ENCODE data around the gene PHF21B.
"Not testable (repeated sequence)": the region's sequence is repeated elsewhere in the genome, so short reads cannot be mapped to it uniquely, and the experiment has no call there.

Gene PHF21B

DNA sequence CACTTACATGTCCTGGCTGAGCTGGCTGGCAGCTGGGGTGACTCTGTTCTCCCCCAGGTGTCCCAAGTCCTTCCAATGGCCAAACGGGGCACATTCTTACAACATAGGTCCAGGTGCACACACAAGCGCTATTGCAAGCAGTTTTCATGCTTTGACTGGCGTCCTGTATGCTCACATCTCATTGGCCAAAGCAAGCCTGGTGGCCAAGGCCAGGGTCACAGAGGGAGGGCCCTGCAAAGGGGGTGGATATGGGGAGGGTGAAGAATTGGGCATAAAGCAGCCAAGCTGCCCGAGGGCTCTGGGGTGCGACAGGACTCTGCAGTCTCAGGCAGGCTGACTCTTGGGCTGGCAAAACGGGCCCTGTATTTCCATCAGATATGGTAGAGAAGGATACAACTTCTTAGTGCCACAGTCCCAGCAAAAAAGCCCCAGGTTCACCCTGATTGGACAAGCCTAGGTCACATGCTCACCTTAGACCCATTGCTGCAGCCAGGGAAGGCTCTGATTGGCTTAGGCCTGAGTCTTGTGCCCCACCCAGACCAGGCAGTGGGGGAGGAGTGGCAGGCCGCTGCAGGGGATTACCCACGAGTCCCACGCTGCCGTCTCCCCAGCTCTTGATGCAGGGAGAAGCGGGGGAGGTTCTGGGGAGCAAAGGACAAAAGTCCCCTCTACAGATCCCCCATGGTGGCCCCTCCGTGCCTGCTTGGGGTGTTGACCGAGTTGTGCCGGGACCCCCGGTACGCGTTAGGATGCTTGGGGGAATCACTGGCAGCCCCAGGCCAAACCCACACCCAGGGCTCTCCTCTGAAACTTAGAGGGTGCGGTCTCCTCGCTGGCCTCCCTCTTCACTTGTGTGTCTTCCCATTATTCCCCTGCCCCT, 146.6 kb downstream of the PHF21B start:
- no peak for DNase-seq

DNA sequence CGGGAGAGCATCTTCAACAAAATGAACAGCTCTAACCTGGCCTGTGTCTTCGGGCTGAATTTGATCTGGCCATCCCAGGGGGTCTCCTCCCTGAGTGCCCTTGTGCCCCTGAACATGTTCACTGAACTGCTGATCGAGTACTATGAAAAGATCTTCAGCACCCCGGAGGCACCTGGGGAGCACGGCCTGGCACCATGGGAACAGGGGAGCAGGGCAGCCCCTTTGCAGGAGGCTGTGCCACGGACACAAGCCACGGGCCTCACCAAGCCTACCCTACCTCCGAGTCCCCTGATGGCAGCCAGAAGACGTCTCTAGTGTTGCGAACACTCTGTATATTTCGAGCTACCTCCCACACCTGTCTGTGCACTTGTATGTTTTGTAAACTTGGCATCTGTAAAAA, 147.5 kb downstream of the PHF21B start:
- DNase-seq = no peak

DNA sequence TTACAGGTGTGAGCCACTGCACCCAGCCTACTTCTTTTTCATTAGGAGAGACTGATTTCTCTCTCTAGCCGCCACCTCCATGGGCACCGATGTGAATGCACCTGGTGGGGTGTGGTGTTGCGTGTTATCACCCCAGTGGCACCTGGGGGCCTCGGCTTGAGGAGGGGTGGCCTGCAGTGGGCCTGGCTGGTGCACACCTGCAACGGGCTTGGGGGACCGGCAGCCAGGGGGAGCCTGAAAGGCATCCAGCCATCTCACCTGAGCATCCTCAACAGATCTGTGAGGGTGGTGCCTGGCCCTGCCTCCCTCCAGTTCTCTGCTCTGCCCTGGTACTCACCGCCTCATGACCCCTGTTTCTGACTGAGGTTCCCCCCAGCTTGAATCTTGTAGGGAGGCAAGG, 148.6 kb downstream of the PHF21B start:
- no peak for DNase-seq

DNA sequence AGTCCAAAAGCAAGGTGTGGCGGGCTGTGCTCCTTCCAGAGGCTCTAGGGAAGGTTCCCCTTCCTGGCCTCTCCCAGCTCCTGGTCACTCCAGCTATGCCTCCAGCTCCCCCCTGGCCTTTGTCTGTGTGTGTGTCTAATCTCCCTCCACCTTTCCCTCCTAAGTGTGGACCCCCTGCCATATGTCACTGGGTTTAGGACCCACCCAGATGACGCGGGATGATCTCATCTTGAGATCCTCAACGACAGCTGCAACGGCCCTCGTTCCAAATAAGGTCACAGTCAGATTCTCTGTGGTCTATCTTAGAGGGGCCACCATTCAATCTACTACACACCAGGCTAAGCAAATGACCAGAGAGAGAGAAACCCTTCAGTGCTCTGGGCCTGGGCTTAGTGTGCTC, 149.5 kb downstream of the PHF21B start:
- DNase-seq = no peak

DNA sequence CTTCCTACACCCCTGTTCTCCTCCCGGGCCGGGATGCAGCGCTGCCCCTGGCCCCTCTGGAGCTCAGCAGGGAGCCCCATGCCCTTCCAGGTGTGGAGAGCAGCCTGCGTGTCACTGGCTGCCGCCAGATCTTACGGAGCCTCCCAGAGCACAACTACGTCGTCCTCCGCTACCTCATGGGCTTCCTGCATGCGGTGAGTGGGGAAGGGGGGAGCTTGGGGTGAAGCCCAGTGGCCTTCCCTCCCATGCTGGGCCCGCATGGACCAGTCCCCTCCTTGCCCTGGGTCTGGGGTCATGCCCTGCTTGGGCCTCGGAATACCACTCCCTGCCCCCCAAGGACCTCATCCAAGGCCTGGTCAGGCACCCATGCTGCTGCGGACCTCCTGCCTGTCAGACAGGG, 150.2 kb downstream of the PHF21B start:
- DNase-seq = no peak

DNA sequence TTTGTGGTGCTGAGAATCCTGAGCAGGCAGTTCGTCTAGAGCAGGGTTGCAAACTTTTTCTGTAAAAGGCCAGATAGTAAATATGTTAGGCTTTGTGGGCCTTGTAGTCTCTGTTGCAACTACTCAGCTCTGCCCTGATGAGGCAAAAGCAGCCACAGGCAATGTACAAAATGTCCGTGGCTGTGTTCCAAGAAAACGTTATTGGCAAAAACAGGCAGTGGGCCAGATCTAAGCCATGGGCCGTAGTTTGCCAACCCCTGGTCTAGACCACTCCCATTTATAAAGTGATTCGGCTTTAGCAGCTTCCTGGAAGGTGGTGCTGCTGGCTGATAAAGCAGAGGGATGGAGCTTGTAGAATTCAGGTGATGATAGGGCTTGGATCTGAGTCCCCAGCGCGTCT, 151.0 kb downstream of the PHF21B start:
- DNase-seq = not testable (repeated sequence)

DNA sequence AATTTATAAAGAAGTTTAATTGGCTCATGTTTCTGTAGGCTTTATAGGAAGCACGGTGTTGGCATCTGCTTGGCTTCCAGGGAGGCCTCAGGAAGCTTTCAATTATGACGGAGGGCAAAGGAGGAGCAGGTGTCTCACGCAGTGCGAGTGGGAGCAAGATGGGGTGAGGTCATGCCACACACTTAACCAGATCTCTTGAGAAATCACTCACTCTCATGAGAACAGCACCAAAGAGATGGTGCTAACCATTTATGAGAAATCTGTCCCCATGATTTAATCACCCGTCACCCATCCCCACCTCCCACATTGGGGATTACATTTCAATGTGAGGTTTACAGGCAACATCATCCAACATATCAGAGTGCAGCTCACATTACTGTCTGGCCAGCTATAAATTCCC, 153.9 kb downstream of the PHF21B start:
- DNase-seq = peak; percentile 7

DNA sequence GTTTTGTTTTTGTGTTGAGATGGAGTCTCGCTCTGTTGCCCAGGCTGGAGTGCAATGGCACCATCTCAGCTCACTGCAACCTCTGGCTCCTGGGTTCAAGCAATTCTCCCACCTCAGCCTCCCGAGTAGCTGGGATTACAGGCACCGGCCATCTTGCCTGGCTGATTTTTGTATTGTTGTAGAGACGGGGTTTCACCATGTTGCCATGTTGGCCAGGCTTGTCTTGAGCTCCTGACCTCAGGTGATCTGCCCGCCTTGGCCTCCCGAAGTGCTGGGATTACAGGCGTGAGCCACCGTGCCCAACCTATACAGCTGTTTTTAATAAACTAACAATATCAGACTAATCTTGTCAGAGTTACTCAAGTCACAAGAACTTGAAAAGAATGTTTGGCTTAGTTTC, 155.2 kb downstream of the PHF21B start:
- DNase-seq = not testable (repeated sequence)

DNA sequence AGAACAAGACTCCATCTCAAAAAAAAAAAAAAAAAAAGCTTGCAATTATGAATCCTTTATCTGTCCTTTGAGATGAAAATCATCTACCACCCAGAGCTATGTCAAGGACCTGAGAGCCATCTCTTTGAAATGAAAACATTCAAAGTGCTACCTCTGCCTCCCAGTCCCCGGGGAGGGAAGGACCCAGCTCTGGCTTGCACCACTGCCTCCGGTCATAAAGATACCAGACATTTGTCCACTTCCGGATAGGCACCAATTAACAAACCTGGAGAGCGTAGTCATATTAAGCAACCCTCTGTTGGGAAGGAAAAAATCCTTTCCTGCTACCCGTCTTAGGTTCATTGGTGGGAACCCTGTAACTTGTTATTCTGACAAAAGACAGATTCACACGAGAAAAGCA, 158.9 kb downstream of the PHF21B start:
- no peak for DNase-seq

DNA sequence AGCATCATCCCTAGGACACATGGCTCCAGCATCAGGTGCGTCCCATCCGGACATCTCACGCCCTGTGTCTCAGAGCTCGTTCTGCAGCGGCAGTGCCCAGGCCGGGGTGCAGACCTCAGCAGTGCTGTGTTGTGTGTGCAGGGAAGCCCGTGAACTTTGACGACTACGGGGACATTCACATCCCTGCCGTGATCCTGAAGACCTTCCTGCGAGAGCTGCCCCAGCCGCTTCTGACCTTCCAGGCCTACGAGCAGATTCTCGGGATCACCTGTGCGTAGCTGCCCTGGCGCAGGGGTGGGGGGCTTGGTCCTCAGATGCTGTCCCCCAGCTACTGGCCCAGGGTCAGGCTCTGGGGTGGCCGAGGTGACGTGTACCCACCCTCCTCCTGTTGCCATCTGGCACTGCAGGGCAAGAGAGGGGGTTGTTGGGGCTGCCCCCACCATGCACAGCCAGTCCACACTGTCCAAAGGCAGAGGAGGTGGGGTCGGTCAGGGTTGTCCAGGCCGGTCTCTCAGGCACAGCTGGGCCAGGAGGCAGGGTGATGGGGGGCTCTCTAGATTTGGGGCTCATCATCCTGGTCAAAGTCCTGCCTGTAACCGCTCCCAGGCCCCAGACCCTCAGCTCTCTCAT, 160.9 kb downstream of the PHF21B start:
- DNase-seq = no peak

DNA sequence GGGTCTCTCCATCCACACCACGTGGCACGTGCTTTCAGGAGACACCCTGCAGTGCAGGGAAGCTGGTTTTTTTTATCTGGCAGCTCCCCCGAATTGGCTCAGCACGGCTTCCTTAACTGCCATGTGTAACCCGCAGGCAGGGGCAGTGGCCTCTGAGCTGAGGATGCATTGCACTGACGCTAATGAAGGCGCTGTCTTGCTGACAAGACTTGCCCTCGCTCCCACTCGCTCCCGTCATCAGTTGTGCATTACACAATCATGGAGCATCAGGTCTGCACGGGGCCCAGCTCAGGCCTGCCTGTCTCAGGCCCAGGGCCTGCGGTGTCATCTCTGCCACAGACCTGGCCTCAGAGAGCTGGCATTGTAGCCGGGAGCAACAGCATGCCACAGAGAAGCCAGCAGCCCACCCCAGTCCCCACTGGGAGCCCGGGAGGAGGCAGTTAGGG, 161.5 kb downstream of the PHF21B start:
- DNase-seq = no peak

DNA sequence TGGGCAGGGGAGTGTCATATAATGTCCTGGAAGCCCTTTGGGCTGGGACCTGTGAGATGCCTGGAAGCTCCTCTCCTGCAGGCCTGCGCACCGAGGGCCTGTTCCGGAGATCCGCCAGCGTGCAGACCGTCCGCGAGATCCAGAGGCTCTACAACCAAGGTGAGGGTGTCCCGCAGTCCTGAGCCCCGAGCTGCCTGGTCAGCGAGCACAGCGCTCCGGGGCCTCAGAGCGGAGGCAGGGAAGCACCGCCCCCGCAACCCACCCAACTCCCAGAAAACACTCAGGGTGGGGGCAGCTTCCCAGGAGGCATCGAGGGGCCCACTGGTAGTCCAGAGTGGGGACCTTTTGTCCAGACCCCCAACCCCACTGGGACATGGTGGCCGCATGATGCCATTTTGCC, 161.9 kb downstream of the PHF21B start:
- DNase-seq = no peak

DNA sequence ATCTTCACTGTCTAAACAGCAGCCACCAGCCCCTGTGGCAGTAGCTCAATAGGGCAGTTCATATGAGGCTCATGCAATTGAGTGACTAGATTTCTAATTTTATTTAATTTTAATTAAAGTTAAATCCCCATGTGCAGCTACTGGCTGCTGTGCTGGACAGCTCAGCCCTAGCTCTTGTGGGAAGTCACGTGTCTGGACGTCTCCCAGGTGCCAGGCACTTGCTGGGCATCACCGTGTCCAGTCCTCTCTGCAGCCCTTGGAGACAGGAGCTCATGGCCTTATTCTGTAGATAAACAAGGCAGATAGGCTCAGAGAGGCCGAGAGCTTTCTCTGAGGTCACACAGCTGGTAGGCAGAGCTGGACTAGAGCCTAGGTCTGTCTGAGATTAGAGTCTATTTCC, 162.4 kb downstream of the PHF21B start:
- no peak for DNase-seq

DNA sequence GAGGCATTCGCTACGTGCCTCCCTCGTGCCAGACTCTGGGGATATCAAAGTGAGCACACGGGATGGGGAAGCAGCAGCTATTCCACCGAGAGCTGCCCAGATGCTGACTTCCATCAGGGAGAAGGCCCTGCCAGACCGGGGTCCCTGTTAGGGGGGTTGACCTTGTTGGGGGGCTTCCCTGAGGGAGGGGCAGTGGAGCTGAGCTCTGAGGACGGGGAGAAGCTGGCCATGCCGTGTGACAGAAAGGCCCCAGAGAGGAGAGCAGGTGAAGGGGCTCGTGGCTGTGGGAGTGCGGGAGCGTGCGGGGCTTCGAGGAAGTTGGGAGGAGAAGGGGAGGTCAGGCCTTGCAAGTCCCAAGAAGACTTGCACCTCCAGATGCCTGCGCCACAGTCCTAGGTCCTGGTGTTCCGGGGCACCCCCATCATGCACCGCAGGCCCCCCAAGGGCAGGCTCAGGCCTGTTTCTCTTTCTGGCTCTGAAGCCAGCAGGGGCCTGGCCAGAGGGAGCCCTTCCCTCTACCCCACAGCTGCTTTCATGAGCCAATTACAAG, 163.0 kb downstream of the PHF21B start:
- DNase-seq = no peak

DNA sequence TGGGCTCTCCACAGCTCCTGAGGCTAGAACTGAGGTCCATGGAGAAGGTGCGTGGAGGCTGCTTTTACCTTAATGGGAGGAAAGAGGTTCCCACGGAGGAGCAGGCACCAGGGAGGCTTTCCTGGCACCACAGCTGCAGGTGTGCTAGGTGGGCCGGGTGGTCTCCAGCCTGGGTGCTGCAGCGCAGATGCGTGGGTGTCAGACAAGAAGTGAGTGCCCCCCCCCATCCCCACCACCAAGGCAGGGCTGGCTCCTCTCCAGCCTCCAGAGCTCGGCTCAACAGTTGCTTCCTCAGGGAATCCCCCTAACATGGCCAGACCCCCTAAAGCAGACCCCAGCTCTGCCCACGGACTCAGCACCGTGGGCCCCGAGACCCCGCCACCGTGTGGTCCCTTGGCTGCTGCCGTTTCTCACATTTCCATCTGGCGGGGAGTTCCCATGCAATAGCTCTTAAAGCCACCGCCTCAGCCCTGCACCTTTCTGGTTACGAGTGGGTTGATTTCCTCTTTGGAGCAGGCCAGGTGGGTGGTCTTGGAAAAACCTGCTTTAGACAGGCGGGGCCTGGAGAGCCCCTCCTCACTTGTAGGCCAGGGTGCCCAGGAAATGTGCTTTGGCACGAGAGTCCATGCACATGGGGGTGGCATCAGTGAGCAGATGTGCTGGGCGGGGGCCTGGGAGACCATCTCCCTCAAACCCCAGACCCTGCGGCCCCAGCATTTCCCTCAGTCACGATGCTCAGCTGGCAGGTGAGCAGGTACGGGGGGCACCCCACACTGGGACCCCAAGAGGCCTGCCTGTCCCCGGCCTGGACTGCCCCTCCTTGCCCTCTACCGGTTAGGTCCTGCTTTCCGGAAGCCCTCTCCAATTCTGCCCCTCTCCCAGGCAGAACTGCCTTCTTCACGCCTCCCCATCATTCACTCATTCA, 163.7 kb downstream of the PHF21B start:
- DNase-seq = no peak

DNA sequence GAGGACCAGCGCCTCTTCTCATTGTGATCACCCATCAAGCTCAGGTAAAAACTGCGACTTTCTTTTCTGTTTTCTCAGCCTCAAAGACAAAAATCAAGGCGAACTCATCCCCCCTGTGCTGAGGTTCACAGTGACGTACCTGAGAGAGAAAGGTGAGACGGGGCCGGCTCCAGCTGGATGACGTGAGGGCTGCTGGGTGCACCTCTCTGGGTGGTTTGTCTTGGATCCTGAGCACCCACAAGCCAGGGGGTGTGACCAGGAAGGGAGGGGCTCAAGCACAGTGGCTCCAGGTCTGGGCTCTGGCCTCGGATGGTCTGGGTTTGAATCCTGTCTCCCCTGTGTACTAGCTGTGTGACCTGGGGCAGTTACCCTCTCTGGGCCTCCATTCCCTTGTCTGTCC, 164.6 kb downstream of the PHF21B start:
- no peak for DNase-seq

DNA sequence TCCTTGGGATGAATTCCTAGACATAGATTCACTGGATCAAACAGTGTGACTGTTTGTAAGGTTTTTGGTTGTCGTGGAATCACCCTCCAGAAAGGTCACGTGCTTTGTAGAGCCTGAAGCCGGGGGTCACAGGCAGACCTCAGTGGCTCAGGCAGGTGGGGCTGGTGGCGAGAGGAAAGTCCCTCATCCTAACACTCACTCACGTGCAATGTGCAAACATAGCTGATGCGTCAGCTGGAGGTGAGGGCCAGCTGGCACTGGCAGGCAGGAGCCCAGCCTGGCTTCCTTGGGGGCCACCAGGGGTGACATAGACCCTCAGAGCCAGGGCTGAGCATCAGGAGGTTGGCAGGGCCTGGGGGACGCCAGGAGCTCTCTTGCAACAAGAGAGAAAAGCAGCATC, 167.4 kb downstream of the PHF21B start:
- no peak for DNase-seq

DNA sequence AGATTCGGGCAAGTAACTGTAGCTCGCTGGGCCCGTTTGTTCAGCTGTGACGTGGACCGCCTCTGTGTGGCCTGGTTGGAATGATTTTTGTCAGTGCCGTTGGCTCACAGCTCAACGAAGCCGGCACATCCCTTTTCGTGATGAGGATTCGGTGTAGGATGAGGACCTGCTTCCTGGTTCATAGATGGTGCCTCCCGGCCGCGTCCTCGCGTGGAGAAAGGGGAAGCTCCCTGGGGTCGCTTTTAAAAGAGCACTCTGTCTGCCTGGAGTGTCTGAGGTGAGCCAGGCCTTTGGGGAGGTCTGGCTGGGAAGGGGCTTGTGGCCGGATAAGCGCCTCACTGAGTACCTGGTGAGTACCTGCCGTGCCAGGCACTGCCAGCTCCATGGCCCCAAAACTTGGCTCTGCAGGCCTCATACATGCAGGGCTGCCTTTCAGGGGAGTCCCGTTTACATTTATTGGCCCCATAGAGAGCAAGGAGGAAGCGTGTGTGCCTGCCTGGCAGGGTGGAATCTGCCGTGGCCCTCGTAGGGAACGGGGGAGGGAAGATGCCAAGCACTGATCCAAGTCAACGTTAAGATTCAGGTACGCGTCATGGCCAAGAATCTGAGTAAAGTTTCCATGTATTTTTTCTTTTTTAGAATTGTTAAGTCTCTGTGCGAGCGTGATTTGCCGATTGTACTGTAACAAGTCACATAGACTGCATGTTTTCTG, 169.0 kb downstream of the PHF21B start:
- DNase-seq = no peak

DNA sequence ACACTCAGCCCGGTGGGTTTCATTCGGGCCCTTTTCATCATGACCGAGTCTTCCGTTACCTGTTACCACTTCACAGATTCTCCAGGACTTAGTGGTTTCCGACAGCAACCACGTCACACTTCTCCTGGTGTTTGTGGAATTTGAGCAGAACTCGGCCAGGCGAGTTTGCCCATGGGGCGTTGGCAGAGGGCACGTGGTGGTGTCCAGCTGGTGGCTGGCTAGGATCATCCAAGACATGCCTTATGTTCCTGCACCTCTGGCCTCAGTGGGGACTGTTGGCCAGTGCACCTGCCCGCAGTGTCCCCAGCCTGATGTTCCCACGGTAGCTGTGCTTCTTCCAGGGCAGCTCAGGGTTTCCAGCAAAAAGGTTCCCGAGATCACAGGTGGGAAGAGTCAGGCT, 170.1 kb downstream of the PHF21B start:
- no peak for DNase-seq

DNA sequence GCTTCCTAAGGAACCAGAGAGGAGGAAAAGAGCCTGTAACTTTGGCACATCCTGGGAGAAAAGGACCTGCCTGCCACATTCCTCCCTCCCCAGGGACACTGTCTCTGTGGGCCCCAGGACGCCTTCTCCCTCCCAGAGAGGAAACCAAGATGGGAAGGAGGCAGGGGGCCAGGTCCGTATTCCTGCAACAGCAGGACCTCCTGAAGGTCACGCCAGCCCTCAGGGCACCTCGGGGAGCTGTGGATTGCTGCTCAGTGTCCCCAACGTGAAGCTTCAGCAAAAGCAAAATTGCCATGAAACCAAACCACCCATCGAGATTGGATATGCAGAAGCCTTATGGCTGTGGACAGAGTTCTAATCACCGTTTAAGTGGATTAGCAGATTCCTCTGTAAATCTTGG, 170.7 kb downstream of the PHF21B start:
- DNase-seq = no peak

DNA sequence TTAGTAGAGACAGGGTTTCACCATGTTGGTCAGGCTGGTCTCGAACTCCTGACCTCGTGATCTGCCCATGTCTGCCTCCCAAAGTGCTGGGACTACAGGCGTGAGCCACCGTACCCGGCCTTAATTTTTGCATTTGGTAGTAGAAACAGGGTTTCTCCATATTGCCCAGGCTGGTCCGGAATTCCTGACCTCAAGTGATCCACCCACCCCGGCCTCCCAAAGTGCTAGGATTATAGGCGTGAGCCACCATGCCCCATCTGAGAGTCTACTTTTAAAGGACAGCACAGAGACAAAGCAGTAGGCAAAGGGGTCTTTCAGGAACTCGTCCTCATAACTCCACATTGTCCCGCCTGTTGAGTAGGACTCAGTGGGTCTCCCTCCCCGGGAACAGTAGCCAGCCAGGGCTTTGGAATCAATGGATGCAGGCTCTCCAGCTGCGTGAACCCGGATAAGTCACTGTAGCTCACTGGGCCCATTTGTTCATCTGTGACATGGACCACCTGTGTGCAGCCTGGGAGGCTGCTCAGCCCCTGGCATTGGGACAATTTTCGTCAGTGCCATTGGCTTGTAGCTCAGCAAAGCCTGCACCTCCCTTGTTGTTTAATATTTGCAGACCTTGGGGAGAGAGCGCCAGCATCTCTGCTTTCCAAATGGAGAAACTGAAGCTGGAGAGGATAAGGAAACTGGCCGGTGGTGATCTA, 171.3 kb downstream of the PHF21B start:
- DNase-seq = no peak

DNA sequence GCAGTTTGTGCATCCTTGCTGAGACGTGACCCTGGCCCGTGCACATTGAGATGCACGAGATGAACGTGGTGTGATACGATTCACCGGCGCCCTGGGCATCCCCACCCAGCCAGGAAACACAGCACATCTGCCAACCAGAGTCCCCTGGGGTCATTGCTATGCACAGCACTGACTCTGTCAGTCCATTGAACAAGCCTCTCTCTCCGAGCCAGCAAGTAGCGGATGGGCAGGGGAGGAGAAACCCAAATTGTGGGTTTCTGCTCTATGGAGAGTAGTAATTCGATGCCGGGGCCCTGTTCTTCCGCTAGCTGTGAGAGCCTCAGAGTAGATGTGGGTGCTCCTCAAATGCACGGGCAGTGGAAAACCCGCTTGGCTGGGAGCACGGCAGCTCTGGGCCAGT, 172.3 kb downstream of the PHF21B start:
- no peak for DNase-seq

Measured in suppressor macrophage treated with lipopolysaccharide for 4 hours (primary cell).